SU-DHL-6 (cell line): ENCODE data around the gene EMC7.

ENCODE experiments used
- EZH2phosphoT487 ChIP-seq: fragments of 200-600 bp; sonication (generic), shearing (Covaris generic); conservative IDR thresholded peaks from 2 replicates; pipeline ENCODE4 v1.6.1; 2018; ENCODE audit warnings: mild to moderate bottlenecking, antibody characterized with exemption, low read length, moderate library complexity, mixed read lengths
- TF ChIP-seq, protein P1 (sequence below): fragments of 200-600 bp; sonication (generic); IDR thresholded peaks from one replicate; pipeline ENCODE4 v1.5.1; 2017; ENCODE audit warnings: antibody characterized with exemption, mild to moderate bottlenecking, low read length, moderate library complexity; ENCODE audit not compliant: insufficient read depth, poor library complexity, severe bottlenecking

DNA sequence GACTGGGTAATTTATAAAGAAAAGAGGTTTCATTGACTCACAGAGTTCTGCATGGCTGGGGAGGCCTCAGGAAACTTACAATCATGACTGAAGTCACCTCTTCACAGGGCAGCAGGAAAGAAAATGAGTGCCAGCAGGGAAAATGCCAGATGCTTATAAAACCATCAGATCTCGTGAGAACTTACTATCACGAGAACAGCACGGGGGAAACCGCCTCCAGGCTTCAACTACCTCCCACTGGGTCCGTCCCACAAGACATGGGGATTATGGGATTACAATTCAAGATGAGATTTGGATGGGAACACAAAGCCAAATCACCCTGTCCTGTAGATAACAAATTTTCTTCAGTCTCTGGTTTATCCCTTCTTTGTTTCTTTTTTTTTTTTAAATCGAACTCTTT is 31.7 kb downstream of the EMC7 start:
- TF ChIP-seq, protein P1, sequence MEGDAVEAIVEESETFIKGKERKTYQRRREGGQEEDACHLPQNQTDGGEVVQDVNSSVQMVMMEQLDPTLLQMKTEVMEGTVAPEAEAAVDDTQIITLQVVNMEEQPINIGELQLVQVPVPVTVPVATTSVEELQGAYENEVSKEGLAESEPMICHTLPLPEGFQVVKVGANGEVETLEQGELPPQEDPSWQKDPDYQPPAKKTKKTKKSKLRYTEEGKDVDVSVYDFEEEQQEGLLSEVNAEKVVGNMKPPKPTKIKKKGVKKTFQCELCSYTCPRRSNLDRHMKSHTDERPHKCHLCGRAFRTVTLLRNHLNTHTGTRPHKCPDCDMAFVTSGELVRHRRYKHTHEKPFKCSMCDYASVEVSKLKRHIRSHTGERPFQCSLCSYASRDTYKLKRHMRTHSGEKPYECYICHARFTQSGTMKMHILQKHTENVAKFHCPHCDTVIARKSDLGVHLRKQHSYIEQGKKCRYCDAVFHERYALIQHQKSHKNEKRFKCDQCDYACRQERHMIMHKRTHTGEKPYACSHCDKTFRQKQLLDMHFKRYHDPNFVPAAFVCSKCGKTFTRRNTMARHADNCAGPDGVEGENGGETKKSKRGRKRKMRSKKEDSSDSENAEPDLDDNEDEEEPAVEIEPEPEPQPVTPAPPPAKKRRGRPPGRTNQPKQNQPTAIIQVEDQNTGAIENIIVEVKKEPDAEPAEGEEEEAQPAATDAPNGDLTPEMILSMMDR = no peak
- TF ChIP-seq EZH2phosphoT487 = no peak
